HG03432 (cell line): Measurements from ENCODE around the gene DIMT1.

ENCODE experiments used
- ATAC-seq: cut with Tn5 transposase; IDR thresholded peaks from one replicate; pipeline ENCODE4 v1.9.1; 2021; ENCODE audit warnings: mild to moderate bottlenecking, moderate library complexity; ENCODE audit not compliant: unreplicated experiment

Gene DIMT1

GRCh38 chr5:62372600-62372999 is 31.1 kb downstream of the DIMT1 start:
- no peak for ATAC-seq

- ATAC-seq = no peak
Measured at GRCh38 chr5:62371409-62371808, 32.3 kb downstream of the DIMT1 start.

GRCh38 chr5:62369039-62369438 is 34.7 kb downstream of the DIMT1 start:
- ATAC-seq = no peak

- ATAC-seq = no peak
Measured at GRCh38 chr5:62362701-62363100, 41.0 kb downstream of the DIMT1 start.

GRCh38 chr5:62354028-62354874 is 49.5 kb downstream of the DIMT1 start:
- peak; percentile 92 for ATAC-seq

GRCh38 chr5:62348723-62349481 is 54.8 kb downstream of the DIMT1 start:
- ATAC-seq = no peak

- no peak for ATAC-seq
Measured at GRCh38 chr5:62347928-62348327, 55.8 kb downstream of the DIMT1 start.

GRCh38 chr5:62346748-62347147 is 57.0 kb downstream of the DIMT1 start:
- no peak for ATAC-seq

- no peak for ATAC-seq
Measured at GRCh38 chr5:62343428-62343827, 60.3 kb downstream of the DIMT1 start.

GRCh38 chr5:62342476-62342837 is 61.2 kb downstream of the DIMT1 start:
- peak; percentile 48 for ATAC-seq

- peak; percentile 63 for ATAC-seq
Measured at GRCh38 chr5:62341783-62342475, 61.8 kb downstream of the DIMT1 start.

- no peak for ATAC-seq
Measured at GRCh38 chr5:62340979-62341378, 62.7 kb downstream of the DIMT1 start.

- peak; percentile 32 for ATAC-seq
Measured at GRCh38 chr5:62340392-62340791, 63.3 kb downstream of the DIMT1 start.
